Loucy (cell line): ENCODE results near the gene PLA2G4F.

Experiments
- H2AFZ ChIP-seq: fragments of 200-600 bp; sonication (generic); 2 replicates; pipeline ENCODE4 v1.6.0; 2016; ENCODE audit warnings: antibody characterized with exemption, mild to moderate bottlenecking, low read length, moderate library complexity
- H3F3A ChIP-seq: fragments of 200-600 bp; 2 replicates; pipeline ENCODE4 v1.6.0; 2016; ENCODE audit warnings: antibody characterized with exemption, low read depth, mild to moderate bottlenecking
- H3K27me3 ChIP-seq: fragments of 200-600 bp; sonication (generic); 2 replicates; pipeline ENCODE4 v1.6.1; 2014; ENCODE audit warnings: low read length, mild to moderate bottlenecking; ENCODE audit not compliant: insufficient read depth, poor library complexity, severe bottlenecking
- H3K36me3 ChIP-seq: fragments of 200-600 bp; sonication (generic); 2 replicates; pipeline ENCODE4 v1.6.1; 2016; ENCODE audit warnings: low read length; ENCODE audit not compliant: insufficient read depth
- H3K4me1 ChIP-seq: fragments of 200-600 bp; sonication (generic); 2 replicates; pipeline ENCODE4 v1.5.1; 2014; ENCODE audit warnings: low read length, mild to moderate bottlenecking; ENCODE audit not compliant: insufficient read depth, poor library complexity, severe bottlenecking
- H3K4me2 ChIP-seq: fragments of 200-600 bp; sonication (generic); 2 replicates; pipeline ENCODE4 v1.6.0; 2014; ENCODE audit warnings: antibody characterized with exemption, low read length, low read depth, mild to moderate bottlenecking; ENCODE audit not compliant: poor library complexity, severe bottlenecking
- H3K4me3 ChIP-seq: fragments of 200-600 bp; sonication (generic); 2 replicates; pipeline ENCODE4 v1.5.1; 2014; ENCODE audit warnings: low read length, mild to moderate bottlenecking, mixed read lengths; ENCODE audit not compliant: poor library complexity, severe bottlenecking
- H3K79me2 ChIP-seq: fragments of 200-600 bp; sonication (generic); 2 replicates; pipeline ENCODE4 v1.6.1; 2014; ENCODE audit warnings: low read length; ENCODE audit not compliant: insufficient read depth
- H3K9ac ChIP-seq: fragments of 200-600 bp; sonication (generic); 2 replicates; pipeline ENCODE4 v1.6.0; 2014; ENCODE audit warnings: mild to moderate bottlenecking, low read depth, low read length, moderate library complexity; ENCODE audit not compliant: poor library complexity, severe bottlenecking
- H3K9me2 ChIP-seq: fragments of 200-600 bp; sonication (generic); replicated peaks from 2 replicates; pipeline ENCODE4 v1.6.1; 2016; ENCODE audit warnings: low read depth, low read length, mixed read lengths
- H3K9me3 ChIP-seq: fragments of 200-600 bp; sonication (generic); 2 replicates; pipeline ENCODE4 v1.6.1; 2014; ENCODE audit warnings: mild to moderate bottlenecking, antibody characterized with exemption, low read length, low read depth; ENCODE audit not compliant: insufficient read depth
- H4K20me1 ChIP-seq: fragments of 200-600 bp; sonication (generic); 2 replicates; pipeline ENCODE4 v1.6.0; 2014; ENCODE audit warnings: antibody characterized with exemption, low read length, mild to moderate bottlenecking; ENCODE audit not compliant: insufficient read depth, poor library complexity, severe bottlenecking
- EZH2phosphoT487 ChIP-seq: fragments of 200-600 bp; IDR thresholded peaks from 2 replicates; pipeline ENCODE4 v1.6.1; 2018; ENCODE audit warnings: antibody characterized with exemption, mild to moderate bottlenecking, moderate library complexity, borderline replicate concordance
- TF ChIP-seq, protein P1 (sequence below): fragments of 200-600 bp; sonication (generic); conservative IDR thresholded peaks from 2 replicates; pipeline ENCODE4 v1.5.1; 2014; ENCODE audit warnings: mild to moderate bottlenecking, antibody characterized with exemption, low read length

PLA2G4F gene

DNA sequence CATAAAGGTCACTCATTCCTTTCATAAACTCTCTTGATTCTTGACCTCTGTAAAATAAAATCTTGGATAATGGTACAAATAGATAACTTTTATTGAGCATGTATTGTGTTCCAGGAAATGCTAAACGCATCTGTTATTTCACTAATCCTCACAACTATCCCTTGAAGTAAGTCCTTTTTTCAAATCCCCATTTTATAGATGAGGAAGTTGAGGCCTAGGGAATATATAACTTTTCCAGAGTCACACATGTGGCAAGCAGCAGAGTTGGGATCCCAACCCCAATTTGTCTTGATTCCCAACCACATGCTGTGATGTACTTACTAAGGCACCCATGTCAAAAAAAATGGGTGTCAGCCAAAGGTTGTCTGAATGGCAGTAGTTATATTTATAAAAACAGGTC lies 45.4 kb upstream of the PLA2G4F start:
- Histone ChIP-seq H3K4me1 (peaks cover 16% of the 10 kb centered on the region), H3K4me2 (no peak overlapping the region), H4K20me1 (no peaks in the 10 kb centered on the region), H3K36me3 (no peaks in the 10 kb centered on the region; the same call in 1 of the 2 replicates), H3K79me2 (peaks cover 19% of the 10 kb centered on the region; the same call in 1 of the 2 replicates), H3K27me3 (no peaks in the 10 kb centered on the region), H3F3A (no peaks in the 10 kb centered on the region), H3K9me3 (no peaks in the 10 kb centered on the region), H3K9ac (no peak overlapping the region), H3K4me3 (no peak overlapping the region), H2AFZ (no peak overlapping the region), H3K9me2 (no peaks in the 10 kb centered on the region)
- TF ChIP-seq, protein P1, sequence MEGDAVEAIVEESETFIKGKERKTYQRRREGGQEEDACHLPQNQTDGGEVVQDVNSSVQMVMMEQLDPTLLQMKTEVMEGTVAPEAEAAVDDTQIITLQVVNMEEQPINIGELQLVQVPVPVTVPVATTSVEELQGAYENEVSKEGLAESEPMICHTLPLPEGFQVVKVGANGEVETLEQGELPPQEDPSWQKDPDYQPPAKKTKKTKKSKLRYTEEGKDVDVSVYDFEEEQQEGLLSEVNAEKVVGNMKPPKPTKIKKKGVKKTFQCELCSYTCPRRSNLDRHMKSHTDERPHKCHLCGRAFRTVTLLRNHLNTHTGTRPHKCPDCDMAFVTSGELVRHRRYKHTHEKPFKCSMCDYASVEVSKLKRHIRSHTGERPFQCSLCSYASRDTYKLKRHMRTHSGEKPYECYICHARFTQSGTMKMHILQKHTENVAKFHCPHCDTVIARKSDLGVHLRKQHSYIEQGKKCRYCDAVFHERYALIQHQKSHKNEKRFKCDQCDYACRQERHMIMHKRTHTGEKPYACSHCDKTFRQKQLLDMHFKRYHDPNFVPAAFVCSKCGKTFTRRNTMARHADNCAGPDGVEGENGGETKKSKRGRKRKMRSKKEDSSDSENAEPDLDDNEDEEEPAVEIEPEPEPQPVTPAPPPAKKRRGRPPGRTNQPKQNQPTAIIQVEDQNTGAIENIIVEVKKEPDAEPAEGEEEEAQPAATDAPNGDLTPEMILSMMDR, result no peak
- no peak for TF ChIP-seq EZH2phosphoT487

- Histone ChIP-seq H3K27me3 (no peaks in the 10 kb centered on the region), H3K36me3 (no peaks in the 10 kb centered on the region; the same call in 1 of the 2 replicates), H3F3A (no peaks in the 10 kb centered on the region), H3K9me2 (no peaks in the 10 kb centered on the region), H3K4me1 (no peaks in the 10 kb centered on the region), H3K9me3 (no peaks in the 10 kb centered on the region), H4K20me1 (no peaks in the 10 kb centered on the region), H3K79me2 (0 out of 2 replicates have a peak, but pooled peaks cover 6% of the 10 kb centered on the region), H2AFZ (no peak overlapping the region), H3K4me3 (no peak overlapping the region), H3K9ac (no peak overlapping the region), H3K4me2 (no peak overlapping the region)
- TF ChIP-seq, protein P1, result no peak
- TF ChIP-seq EZH2phosphoT487, result no peak
Observed at GRCh38 chr15:42199126-42199525, 42.7 kb upstream of the PLA2G4F start.

DNA sequence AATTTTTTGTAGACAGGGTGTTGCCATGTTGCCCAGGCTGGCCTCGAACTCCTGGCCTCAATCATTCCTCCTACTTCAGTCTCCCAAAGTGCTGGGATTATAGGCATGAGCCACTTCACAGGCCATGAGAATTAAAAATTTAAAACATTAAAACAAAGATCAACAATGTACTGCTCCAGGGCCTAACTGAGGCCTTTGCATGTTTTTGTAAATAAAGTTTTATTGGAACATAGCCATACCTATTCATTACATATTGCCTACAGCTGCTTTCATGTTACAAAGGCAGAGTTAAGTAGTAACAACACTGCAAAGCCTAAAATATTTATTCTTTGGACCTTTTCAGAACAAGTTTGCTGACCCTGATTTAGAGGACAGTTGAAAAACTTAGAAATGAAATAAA lies 42.1 kb upstream of the PLA2G4F start:
- no peak overlapping the region for H3K9ac ChIP-seq
- no peaks in the 10 kb centered on the region for H3K9me3 ChIP-seq
- H3K4me2 ChIP-seq, result no peak overlapping the region
- H3K79me2 ChIP-seq, result no peaks in the 10 kb centered on the region
- no peak overlapping the region for H3K4me3 ChIP-seq
- H4K20me1 ChIP-seq, result no peaks in the 10 kb centered on the region
- H3K4me1 ChIP-seq, result no peaks in the 10 kb centered on the region
- H2AFZ ChIP-seq, result no peak overlapping the region
- no peaks in the 10 kb centered on the region for H3K27me3 ChIP-seq
- no peak for TF ChIP-seq EZH2phosphoT487
- TF ChIP-seq, protein P1, result no peak
- no peaks in the 10 kb centered on the region for H3F3A ChIP-seq
- H3K36me3 ChIP-seq, result no peaks in the 10 kb centered on the region; the same call in 1 of the 2 replicates
- no peaks in the 10 kb centered on the region for H3K9me2 ChIP-seq
